ENCODE measurements around the gene ANKRD11. TPM values are rescaled to one million over a fixed set of nuclear protein-coding genes. Genes with fewer than 3 reads are reported as not detected.

ANKRD11 gene
- total RNA-seq, 1 donor from 2014 or later = 367 TPM

DNA sequence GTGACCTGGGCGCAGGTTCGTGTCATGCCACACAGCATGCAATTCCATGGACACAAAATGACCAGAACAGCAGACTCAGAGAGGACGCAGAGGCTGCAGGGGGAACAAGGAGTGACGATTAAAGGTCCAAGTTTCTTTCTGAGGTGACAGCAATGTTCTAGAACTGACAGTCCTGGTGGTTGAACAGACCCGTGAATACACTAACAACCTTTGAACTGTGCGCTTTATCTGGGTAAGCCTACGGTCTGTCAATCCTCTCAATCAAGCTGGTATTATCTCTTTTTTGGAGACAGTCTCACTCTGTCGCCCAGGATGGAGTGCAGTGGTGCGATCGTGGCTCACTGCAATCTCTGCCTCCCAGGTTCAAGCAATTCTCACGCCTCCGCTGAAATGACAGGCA, 138.7 kb downstream of the ANKRD11 start:
- peaks cover 3% of the 10 kb centered on the region for H3K36me3 Mint-ChIP-seq (ENCODE audit: unreplicated experiment)
- TF ChIP-seq, protein P1, sequence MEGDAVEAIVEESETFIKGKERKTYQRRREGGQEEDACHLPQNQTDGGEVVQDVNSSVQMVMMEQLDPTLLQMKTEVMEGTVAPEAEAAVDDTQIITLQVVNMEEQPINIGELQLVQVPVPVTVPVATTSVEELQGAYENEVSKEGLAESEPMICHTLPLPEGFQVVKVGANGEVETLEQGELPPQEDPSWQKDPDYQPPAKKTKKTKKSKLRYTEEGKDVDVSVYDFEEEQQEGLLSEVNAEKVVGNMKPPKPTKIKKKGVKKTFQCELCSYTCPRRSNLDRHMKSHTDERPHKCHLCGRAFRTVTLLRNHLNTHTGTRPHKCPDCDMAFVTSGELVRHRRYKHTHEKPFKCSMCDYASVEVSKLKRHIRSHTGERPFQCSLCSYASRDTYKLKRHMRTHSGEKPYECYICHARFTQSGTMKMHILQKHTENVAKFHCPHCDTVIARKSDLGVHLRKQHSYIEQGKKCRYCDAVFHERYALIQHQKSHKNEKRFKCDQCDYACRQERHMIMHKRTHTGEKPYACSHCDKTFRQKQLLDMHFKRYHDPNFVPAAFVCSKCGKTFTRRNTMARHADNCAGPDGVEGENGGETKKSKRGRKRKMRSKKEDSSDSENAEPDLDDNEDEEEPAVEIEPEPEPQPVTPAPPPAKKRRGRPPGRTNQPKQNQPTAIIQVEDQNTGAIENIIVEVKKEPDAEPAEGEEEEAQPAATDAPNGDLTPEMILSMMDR (IDR thresholded peaks at IDR 0.05; ENCODE audit: partially characterized antibody, unreplicated experiment) = no peak
- DNase-seq = no peak
- peaks cover 16% of the 10 kb centered on the region for H3K27me3 Mint-ChIP-seq (ENCODE audit: unreplicated experiment)
- peaks cover 28% of the 10 kb centered on the region for H3K9me3 Mint-ChIP-seq (ENCODE audit: unreplicated experiment)
- peaks cover 51% of the 10 kb centered on the region for H3K4me1 Mint-ChIP-seq (ENCODE audit: low read depth, unreplicated experiment)
- peak overlapping the region; percentile 55 for H3K27ac Mint-ChIP-seq (ENCODE audit: unreplicated experiment)
- H3K4me3 Mint-ChIP-seq (ENCODE audit: unreplicated experiment) = no peak overlapping the region

DNA sequence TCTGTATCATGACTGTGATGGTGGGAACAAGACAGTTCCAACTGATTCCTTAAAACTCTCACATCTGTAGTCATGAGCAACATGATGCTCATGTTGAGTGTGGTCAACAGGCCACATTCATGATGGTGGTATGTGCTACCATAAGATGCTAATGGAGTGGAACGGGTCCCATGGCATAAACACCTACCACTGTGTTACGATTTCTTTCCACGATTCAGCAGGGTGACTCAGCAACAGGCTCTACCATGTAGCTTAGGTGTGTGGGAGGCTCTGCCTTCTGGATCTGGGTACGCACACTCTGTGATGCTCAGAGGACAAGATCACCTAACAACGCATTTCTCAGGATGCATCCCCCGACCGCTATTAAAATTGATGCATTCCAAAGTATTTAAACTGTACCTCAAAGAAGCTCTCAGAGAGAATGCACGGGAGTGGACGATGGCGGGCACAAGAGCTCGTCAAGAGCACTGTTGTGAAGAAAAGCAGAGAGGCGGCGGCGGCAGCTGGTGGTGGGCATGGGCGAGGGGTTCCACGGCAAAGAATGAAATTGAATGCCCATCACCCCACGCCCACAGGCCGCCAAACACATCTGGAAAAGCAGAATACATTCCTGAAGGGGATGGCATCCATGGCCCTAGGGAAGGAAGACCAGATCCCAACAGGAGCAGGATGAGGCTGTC, 139.5 kb downstream of the ANKRD11 start:
- no peak overlapping the region for H3K4me3 Mint-ChIP-seq (ENCODE audit: unreplicated experiment)
- H3K27me3 Mint-ChIP-seq (ENCODE audit: unreplicated experiment) = peaks cover 21% of the 10 kb centered on the region
- peak overlapping the region; percentile 41 for H3K27ac Mint-ChIP-seq (ENCODE audit: unreplicated experiment)
- H3K36me3 Mint-ChIP-seq (ENCODE audit: unreplicated experiment) = peaks cover 3% of the 10 kb centered on the region
- TF ChIP-seq, protein P1 (IDR thresholded peaks at IDR 0.05; ENCODE audit: partially characterized antibody, unreplicated experiment) = no peak
- peaks cover 54% of the 10 kb centered on the region for H3K4me1 Mint-ChIP-seq (ENCODE audit: low read depth, unreplicated experiment)
- H3K9me3 Mint-ChIP-seq (ENCODE audit: unreplicated experiment) = peaks cover 25% of the 10 kb centered on the region
- DNase-seq = no peak

DNA sequence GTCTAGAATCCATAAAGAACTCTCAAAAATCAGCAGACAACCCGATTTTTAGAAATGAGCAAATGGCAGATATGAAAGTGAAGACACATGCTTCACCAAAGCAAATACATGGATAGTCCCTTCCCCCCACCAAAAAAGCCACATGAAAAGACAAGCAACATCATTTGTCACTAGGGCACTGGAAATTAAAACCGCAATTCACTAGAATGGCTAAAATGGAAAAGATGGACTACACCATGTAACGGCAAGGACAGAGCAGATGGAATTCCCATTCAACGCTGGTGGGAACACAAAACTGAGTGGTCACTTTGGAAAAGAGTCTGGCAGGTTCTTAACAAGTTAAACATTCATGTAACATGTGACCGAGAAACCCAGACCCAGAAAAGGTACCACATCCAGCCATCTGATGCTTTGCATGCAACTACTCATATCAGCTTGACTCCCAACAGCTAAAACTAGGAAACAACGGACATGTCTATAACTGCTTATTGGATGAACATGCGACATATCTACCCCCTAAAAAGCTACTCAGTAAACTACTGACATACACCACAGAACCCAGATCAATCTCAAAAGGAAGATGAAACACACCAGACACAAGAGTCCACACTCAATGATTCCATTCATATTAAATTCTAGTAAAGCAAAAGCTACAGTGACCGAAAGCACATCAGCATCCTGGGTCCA, 140.3 kb downstream of the ANKRD11 start:
- Mint-ChIP-seq H3K4me3 (ENCODE audit: unreplicated experiment) (no peak overlapping the region), H3K27me3 (ENCODE audit: unreplicated experiment) (peaks cover 17% of the 10 kb centered on the region), H3K36me3 (ENCODE audit: unreplicated experiment) (peaks cover 3% of the 10 kb centered on the region), H3K27ac (ENCODE audit: unreplicated experiment) (peak overlapping the region; percentile 48), H3K9me3 (ENCODE audit: unreplicated experiment) (peaks cover 25% of the 10 kb centered on the region), H3K4me1 (ENCODE audit: low read depth, unreplicated experiment) (peaks cover 52% of the 10 kb centered on the region)
- TF ChIP-seq, protein P1 (IDR thresholded peaks at IDR 0.05; ENCODE audit: partially characterized antibody, unreplicated experiment) = no peak
- no peak for DNase-seq

DNA sequence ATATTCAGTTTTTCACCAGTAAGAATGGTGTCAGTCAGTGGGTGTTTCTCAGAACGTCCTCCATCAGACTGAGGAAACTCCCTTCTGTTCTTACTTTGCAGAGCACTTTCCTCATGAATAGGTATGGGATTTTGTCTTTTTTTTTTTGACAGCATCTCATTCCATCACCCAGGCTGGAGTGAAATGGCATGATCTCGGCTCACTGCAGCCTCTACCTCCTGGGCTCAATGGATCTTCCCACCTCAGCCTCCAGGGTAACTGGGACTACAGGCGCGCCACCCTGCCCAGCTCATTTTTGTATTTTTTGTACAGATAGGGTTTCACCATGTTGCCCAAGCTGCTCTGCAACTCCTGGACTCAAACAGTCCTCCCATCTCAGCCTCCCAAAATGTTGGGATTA, 142.6 kb downstream of the ANKRD11 start:
- H3K4me3 Mint-ChIP-seq (ENCODE audit: unreplicated experiment) = no peak overlapping the region
- peaks cover 61% of the 10 kb centered on the region for H3K4me1 Mint-ChIP-seq (ENCODE audit: low read depth, unreplicated experiment)
- no peak for DNase-seq
- H3K36me3 Mint-ChIP-seq (ENCODE audit: unreplicated experiment) = peaks cover 3% of the 10 kb centered on the region
- H3K27me3 Mint-ChIP-seq (ENCODE audit: unreplicated experiment) = peaks cover 29% of the 10 kb centered on the region
- no peak overlapping the region for H3K27ac Mint-ChIP-seq (ENCODE audit: unreplicated experiment)
- TF ChIP-seq, protein P1 (IDR thresholded peaks at IDR 0.05; ENCODE audit: partially characterized antibody, unreplicated experiment) = no peak
- H3K9me3 Mint-ChIP-seq (ENCODE audit: unreplicated experiment) = peaks cover 36% of the 10 kb centered on the region

DNA sequence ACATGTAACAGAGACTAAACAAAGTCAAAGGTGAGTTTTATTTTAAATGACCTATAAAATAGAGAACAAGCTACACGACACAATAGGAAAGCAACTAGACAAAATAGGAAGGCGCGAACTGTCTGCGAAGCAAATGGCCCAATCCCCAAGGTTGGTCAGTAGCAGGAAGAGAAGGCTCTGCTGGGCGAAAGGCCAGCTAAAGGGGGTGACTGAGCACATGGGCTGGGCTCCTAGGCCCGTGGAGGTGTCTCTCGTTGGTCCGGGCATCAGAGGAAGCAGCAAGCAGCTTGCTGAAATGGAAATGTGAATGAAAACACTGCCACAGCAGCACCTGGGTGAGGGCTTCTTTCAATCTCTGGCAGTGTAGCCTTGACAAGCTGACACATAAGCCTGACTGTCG, 143.5 kb downstream of the ANKRD11 start:
- no peak for DNase-seq
- TF ChIP-seq, protein P1 (IDR thresholded peaks at IDR 0.05; ENCODE audit: partially characterized antibody, unreplicated experiment) = no peak
- Mint-ChIP-seq H3K27me3 (ENCODE audit: unreplicated experiment) (peaks cover 29% of the 10 kb centered on the region), H3K36me3 (ENCODE audit: unreplicated experiment) (peaks cover 3% of the 10 kb centered on the region), H3K4me3 (ENCODE audit: unreplicated experiment) (peak overlapping the region; percentile 47), H3K9me3 (ENCODE audit: unreplicated experiment) (peaks cover 39% of the 10 kb centered on the region), H3K4me1 (ENCODE audit: low read depth, unreplicated experiment) (peaks cover 61% of the 10 kb centered on the region), H3K27ac (ENCODE audit: unreplicated experiment) (peak overlapping the region; percentile 68)
